Fibroblast of skin of abdomen (primary cell): Measurements from ENCODE around the gene ARHGEF16.

Experiments used
- DNase-seq: peaks from one replicate; pipeline ENCODE4 v3.0.0-alpha.2; 2013

ARHGEF16 gene

DNA sequence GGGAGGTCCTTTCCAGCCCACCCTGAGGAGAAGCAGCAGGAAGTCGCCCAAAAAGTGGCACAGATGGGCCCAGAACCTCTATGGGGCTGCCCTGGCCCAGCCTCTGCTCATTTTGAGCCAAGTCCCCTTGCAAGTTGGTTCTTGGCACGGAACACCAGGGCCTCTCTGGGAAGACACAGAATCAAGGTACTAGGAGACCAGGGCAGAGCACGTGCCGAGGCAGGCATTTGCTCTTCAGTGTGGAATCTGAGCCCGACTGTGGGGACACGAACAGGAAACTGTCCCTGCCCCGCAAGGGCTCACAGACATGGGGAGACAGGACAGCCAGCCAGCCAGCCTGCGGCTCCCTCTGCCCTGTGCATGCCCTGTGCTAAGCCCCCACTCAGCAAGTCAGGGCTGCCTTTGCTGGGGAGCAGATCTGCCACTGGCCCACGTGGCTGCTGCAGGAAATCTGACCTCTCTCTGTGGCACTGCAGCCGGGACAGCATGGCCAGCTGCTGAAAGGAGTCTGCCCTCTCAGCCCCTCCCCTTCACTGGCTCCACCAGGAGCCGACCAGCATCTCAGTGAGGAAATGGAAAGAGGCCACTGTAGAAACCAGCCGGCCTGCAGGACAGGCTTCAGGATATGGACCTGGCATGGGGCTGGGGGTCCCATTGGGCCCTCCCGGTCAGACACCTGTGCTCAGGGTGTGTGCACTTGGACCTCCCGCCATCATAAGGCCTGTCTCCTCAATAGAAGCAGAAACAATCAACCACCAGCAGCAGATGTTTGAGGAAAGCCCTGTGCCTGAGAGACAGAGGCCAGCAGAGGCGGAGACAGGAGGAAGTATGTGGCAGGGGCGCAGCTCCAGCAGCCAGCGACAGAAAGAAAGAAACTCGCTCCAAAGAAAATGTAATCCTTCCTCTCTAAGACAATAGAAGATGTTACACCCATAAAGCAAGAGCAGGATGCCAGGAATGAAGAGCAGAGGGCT, 3.7 kb downstream of the ARHGEF16 start:
- DNase-seq = no peak

- no peak for DNase-seq
These were observed 4.8 kb downstream of the ARHGEF16 start for GRCh38 chr1:3459051-3459908.

DNA sequence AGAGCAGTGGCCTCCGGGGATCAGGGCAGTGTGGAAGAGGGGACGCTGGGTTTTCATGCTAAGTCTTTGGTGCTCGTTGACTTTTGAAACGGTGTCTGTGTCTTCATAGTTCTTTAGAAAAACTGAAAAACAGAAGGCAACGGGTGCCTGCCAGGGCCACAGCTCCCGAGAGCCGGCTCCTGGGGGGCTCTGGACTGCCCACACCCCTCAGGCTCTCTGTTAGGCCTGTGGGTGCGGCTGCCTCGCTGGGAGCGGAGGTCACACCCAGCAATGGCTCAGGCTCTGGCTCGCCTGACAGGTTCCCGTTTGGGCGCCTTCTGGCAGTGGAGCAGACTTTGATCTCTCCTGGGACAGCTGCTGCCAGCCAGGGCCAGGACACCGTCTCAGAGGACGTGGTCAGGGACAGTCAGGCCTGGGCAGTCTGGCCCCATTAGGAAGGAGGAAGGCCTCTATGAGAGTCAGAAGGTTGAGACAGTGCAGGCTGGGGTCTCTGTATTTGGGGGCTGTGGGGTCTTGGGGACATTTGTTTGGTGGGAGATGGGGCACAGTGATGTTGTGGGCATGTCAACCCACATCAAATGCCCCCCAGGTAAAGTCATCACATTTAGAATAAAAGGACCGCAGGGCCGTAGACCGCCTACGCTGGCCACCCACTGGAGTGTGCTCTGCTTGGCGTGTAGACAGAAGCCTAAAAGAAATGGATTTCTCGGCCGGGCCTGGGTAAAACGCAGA, 5.6 kb downstream of the ARHGEF16 start:
- no peak for DNase-seq

GRCh38 chr1:3460672-3461131, 6.2 kb downstream of the ARHGEF16 start:
- DNase-seq = no peak

- DNase-seq = no peak
These were observed 6.9 kb downstream of the ARHGEF16 start for GRCh38 chr1:3461238-3461933.

GRCh38 chr1:3461934-3462275, 7.4 kb downstream of the ARHGEF16 start:
- no peak for DNase-seq

DNA sequence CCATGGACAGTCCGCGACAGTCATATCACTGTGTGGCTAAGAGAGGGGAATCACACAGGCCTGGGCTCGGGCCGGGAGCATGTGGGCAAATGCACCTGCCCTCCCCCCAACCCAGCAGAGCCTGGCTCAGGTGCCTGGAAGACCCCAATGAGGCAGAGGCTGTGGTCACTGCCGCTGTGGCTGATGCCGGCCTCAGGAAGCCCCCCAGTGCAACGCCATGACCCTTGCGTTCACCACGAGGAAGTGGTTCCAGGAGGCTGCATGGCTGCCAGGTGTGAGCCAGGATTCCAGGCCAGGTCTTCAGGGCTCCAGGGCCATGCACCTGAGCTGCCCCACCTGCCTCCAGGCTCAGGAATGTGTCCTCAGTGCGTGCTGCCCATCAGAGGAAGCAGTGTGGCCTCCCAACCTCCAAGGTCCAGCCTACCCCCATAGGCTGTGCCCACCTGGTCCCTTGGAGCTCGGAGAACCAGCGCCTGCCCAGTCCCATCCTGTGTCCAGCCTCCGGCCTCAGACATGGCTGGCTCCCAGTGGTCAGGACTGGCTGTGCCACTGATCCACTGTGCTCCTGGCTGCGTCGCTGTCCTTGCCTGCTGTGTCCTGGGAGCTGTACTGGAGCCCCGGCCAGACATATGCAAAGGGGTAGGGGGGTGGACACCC, 8.0 kb downstream of the ARHGEF16 start:
- no peak for DNase-seq

- DNase-seq = no peak
These were observed 8.5 kb downstream of the ARHGEF16 start for GRCh38 chr1:3463013-3463385.

DNA sequence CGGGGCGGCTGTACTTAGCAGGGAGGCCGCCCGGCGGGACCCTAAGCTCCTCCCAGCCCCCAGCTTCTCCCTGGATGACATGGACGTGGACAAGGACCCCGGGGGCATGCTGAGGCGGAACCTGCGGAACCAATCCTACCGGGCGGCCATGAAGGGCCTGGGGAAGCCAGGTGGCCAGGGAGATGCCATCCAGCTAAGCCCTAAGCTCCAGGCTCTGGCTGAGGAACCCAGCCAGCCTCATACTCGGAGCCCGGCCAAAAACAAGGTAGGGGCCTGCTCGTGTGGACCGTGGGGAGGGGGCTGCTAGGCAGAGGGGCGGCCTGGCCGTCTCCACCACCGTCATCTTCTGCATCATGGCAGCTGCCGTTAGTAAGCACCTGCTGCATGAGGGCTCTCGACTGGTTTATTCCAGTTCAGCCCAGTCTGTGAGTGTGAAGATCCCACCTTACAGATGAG, 9.0 kb downstream of the ARHGEF16 start:
- no peak for DNase-seq

DNA sequence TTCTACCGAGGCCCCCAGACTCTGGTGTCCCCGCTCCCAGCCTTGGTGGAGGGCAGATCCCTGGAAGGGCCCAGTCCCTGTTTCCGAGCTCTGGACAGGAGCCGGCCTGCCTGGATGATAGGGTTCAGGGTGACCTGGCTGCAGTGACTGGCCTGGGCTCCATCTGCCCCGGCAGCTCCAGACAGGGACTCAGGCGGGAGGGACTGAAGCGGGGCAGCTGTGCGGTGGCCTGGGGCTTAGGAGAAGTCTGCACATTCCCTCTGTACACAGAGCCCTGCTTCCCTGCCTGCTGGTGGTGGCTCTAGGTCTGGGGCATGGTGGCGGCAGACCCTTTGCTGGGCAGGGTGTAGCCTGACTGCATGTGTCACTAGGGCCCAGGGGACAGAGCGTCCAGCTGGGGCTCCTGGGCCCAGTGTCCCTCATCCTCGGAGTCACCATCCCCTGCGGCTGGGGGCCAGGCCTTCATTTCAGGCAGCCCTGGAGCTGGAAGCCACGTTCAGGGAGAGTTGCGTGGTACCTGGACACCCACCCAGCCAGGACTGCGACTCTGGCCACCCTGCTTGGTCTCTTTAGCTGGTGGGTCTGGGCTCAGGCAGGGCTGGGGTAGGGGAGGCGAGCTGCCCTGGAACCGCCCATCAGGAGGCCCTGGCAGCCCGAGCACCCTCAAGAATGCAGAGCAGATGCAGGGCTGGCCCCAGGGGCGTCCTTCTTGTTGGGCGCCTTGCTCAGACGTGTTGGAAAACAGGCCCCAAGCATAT, 9.6 kb downstream of the ARHGEF16 start:
- DNase-seq = no peak

GRCh38 chr1:3464649-3465025, 10.2 kb downstream of the ARHGEF16 start:
- no peak for DNase-seq

DNA sequence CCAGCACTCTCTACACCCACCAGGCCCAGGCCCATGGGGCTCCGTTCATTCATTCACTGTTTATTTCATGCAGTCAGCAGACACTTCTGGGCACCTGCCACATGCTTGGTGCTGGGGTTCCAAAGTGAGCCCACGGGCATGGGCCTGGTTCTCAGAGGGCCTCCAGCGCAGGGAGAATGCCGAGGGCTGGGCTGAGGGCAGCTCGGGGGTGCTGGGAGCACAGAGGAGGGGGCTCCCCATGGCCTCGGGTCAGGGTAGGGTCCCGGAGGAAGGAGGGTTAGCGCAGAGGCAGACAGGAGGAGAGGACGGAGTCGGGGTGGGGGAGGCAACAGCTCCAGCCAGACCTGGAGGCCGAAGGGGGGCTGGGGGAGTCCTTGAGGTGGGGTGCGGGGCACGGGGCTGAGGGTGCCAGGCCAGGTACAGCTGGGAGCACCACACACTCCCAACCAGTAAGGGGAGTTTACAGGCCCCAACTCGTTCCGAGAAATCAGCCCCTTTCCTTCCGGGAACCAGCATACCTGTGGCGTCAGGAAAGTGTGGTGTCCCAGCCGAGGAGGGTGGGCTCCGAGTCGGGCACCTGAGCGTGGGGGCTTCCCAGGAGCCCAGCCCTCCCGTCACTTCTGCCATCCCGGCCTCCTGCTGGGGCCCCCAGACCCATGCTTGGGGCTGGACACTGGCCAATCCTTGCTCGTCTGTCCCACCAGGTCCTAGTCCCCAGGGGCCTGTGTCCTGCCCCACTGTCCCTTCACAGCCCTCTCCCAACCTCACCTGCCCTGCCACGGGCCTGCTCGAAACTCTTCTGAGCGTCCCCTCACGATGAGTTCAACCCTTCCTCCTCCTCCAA, 10.8 kb downstream of the ARHGEF16 start:
- DNase-seq = no peak

GRCh38 chr1:3465935-3466321, 11.5 kb downstream of the ARHGEF16 start:
- no peak for DNase-seq

DNA sequence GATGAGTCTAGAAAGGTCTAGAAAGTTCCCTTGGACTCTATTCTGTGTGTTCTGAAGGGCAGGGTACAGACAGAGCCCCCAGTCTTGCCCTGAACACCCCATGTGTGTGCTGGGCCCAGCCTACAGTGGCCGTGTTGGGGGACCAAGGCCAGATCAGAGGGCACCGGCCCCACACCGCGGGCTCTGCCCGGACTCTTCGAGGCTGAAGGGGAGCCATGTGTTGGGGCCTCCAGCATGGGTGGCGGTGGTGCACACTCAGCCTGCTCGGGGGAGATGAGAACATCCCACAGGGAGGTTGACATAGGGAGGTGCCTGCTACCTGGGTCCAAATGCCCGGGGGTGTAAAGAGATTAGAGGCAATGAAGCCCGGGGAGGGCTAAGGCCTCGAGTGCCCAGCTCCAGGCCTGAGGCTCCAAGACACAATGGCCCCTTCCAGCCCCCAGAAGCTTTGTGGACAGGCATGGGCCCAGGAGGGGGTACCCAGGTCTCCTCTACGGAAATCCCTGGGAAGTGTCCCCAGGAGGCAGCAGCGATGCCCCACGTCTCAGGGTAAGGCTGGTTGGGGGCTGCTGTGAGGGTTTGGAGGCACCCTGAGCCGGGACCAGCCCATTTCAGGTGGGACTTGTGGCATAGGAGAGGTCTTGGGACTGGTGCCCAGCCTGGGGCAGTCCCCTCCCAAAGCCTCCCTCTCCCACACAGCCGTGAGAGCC, 12.1 kb downstream of the ARHGEF16 start:
- DNase-seq = no peak

DNA sequence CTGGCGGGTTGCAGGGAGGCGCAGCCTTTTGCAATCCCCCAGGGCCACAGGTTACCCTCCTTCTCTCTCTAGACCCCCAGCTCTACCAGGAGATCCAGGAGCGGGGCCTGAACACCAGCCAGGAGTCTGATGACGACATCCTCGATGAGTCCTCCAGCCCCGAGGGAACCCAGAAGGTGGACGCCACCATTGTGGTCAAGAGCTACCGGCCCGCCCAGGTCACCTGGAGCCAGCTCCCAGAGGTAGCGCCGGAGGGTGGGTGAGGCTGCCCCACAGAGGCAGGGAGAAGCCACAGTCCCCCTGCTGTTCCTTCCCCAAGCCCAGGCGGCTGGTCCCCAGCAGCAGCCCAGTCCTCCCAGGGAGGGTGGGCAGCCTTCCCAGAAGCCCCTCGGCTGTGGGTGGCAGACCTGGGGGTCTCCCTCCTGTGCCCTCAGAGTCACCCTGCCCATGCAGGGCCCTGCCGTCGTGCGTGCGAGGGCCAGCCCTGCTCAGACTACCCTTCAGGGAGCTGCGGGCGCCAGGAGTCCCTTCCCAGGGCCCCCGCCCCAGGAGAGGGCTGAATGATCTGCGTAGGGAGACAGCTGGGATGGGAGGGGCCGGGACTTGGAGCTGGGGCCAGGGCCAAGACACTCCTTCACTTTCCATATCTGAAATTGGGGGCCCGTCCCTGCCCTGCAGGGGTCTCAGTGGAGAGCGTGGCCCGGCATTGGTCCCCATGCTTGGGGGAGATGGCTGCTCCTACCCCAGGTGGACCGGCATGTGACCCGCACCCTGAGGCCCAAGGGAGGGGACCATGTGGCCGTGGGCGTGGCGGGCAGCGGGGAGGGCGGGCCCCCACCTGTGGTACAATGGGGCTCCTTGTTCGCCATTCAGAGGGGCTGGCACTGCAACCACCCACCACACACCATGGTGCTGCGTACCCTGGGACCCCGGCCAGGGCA, 12.9 kb downstream of the ARHGEF16 start:
- DNase-seq = no peak

- DNase-seq = no peak
These were observed 14.0 kb downstream of the ARHGEF16 start for GRCh38 chr1:3468236-3469103.
